Measurements from ENCODE around the gene CTNNBIP1.
A peak's percentile ranks its signal among the peaks of the same experiment; 100 is the strongest.

The CTNNBIP1 gene

DNA sequence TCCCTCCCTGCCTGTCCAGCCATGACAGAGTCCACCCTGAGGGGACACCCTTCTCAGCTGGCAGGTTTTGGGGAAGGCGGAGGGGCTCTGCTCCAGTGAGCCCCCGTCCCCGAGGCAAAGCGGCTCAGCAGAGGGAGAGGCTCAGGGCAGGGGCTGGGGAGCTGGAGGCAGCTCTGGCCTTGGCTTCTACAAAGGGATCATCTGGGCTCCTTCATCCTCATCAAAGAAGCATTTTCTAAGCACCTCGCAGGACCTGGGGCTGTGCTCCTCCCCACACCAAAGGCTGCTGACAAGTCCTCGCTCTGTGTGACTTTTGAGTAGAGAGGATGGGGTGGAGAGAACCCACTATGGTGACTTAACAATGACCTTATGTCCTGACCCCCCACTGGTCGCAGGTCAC lies 65.3 kb downstream of the CTNNBIP1 start:
- TF ChIP-seq CTCF (conservative IDR thresholded peaks at IDR 0.05; ENCODE audit: low read depth, low read length) = no peak
- DNase-seq (ENCODE audit: low read depth) = no peak
- H3K4me3 ChIP-seq (ENCODE audit: low read depth, low read length) = no peak overlapping the region

GRCh38 chr1:9844106-9844505 lies 66.0 kb downstream of the CTNNBIP1 start:
- DNase-seq (ENCODE audit: low read depth) = no peak
- TF ChIP-seq CTCF (conservative IDR thresholded peaks at IDR 0.05; ENCODE audit: low read depth, low read length) = no peak
- H3K4me3 ChIP-seq (ENCODE audit: low read depth, low read length) = no peak overlapping the region

DNA sequence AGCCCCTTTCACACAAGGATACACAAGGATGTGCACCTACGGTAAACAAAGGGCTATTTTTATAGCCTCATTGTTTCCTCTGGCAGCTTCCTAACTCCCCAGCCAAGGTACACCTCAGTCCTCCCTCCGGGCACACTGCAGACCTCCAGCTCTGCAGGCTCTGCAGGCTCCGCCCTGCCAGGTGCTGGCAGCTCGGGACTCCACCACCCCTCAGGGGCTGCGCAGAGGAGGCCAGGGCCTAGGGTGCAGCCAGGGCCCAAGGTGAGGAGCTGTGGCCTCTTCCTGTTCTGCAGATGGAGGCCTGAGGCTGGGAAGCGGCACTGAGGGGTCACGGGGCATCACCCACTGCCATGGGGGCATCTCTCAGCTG lies 66.5 kb downstream of the CTNNBIP1 start:
- TF ChIP-seq CTCF (conservative IDR thresholded peaks at IDR 0.05; ENCODE audit: low read depth, low read length) = no peak
- DNase-seq (ENCODE audit: low read depth) = no peak
- no peak overlapping the region for H3K4me3 ChIP-seq (ENCODE audit: low read depth, low read length)

DNA sequence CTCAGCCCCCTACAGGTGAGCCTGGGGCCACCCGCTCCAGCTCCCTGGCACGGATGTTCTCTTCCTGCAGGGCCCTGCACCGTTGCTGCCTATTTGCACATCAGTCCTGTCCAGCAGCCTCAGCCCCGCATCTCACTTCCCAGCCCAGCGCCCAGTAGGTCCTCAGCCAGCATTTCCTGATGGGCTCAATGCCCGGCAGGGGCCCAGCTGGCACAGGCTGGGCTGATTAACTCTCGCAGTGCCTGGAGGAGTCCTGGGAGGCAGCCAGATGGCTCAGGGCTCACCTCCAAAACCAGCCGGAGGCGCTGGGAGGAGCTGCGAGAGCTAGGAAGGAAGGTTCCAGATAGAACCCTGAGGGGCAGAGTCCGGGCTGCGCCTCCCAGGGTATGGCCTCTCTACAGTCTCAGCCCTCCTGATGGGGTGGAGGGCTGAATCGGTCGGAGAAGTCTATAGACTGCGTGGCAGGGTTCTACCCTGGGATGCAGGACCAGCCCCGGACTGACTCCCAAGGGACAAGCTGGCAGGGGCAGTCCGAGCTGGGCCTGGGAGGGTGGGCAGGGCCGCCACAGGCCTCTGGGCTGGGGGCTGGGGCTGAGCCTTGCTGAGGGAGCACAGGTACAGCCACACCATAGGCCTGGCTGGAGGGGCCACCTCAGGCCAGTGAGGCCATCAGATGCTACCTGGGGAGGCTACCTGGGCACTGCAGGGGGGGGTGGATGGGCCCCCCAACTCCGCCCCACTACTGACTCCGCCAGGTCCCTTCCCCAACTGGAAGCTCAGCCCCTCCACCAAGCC lies 67.1 kb downstream of the CTNNBIP1 start:
- H3K4me3 ChIP-seq (ENCODE audit: low read depth, low read length) = no peak overlapping the region
- no peak for DNase-seq (ENCODE audit: low read depth)
- no peak for TF ChIP-seq CTCF (conservative IDR thresholded peaks at IDR 0.05; ENCODE audit: low read depth, low read length)

- DNase-seq (ENCODE audit: low read depth) = peak; percentile 62
- TF ChIP-seq CTCF (conservative IDR thresholded peaks at IDR 0.05; ENCODE audit: low read depth, low read length) = no peak
- no peak overlapping the region for H3K4me3 ChIP-seq (ENCODE audit: low read depth, low read length)
Measured at GRCh38 chr1:9842073-9842711, 67.9 kb downstream of the CTNNBIP1 start.

DNA sequence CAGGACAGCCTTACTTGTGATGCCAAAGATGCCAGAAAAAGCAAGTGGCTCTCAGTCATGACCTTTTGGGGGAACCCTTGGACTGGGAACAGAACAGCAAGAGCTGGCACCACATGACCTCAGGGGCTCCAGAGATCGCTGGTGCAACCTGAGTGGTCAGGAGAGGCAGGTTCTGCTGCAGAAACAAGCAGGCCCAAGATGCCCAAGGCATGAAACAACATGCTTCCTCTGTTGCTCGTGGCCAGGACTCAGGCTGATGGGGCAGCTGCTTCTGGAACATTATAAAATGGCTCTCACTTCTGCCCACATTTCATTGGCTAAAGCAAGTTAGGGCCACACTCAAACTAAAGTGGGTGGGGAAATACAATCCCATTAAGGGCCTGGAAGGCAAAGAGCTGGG lies 68.6 kb downstream of the CTNNBIP1 start:
- no peak for DNase-seq (ENCODE audit: low read depth)
- H3K4me3 ChIP-seq (ENCODE audit: low read depth, low read length) = no peak overlapping the region
- TF ChIP-seq CTCF (conservative IDR thresholded peaks at IDR 0.05; ENCODE audit: low read depth, low read length) = no peak

GRCh38 chr1:9840176-9840575 lies 69.9 kb downstream of the CTNNBIP1 start:
- no peak for DNase-seq (ENCODE audit: low read depth)
- H3K4me3 ChIP-seq (ENCODE audit: low read depth, low read length) = no peak overlapping the region
- no peak for TF ChIP-seq CTCF (conservative IDR thresholded peaks at IDR 0.05; ENCODE audit: low read depth, low read length)
